RWPE2 (cell line): Measurements from ENCODE around the gene MBD3L1.

Experiments
- ATAC-seq: fragments of 200-7000 bp; cut with Tn5 transposase; 3 replicates; pipeline ENCODE4 v1.9.1; 2021; ENCODE audit warnings: low read depth
- DNase-seq: peaks from one replicate; pipeline ENCODE4 v3.0.0-alpha.2; 2020; ENCODE audit warnings: low spot score
- H3K27ac ChIP-seq: fragments of 450-650 bp; 2 replicates; pipeline ENCODE4 v1.5.1; 2017; ENCODE audit warnings: mild to moderate bottlenecking; ENCODE audit not compliant: poor library complexity, severe bottlenecking
- H3K27me3 ChIP-seq: fragments of 250-450 bp; sonication (Bioruptor Pico); 2 replicates; pipeline ENCODE4 v1.5.1; 2021; ENCODE audit warnings: mild to moderate bottlenecking, moderate library complexity; ENCODE audit not compliant: insufficient read depth, poor library complexity, severe bottlenecking
- H3K36me3 ChIP-seq: fragments of 250-450 bp; sonication (Bioruptor Pico); 2 replicates; pipeline ENCODE4 v1.5.1; 2020; ENCODE audit warnings: low read depth, mild to moderate bottlenecking, moderate library complexity
- H3K4me1 ChIP-seq: fragments of 250-450 bp; sonication (Bioruptor Pico); 2 replicates; pipeline ENCODE4 v1.5.1; 2021; ENCODE audit warnings: mild to moderate bottlenecking, moderate library complexity; ENCODE audit not compliant: insufficient read depth, poor library complexity, severe bottlenecking
- H3K4me3 ChIP-seq: fragments of 250-450 bp; sonication (Bioruptor Pico); 2 replicates; pipeline ENCODE4 v1.5.1; 2021; ENCODE audit warnings: mild to moderate bottlenecking, moderate library complexity; ENCODE audit not compliant: severe bottlenecking
- H3K9me3 ChIP-seq: fragments of 250-450 bp; sonication (Bioruptor Pico); 2 replicates; pipeline ENCODE4 v1.5.1; 2021; ENCODE audit warnings: mild to moderate bottlenecking, moderate library complexity; ENCODE audit not compliant: severe bottlenecking
- TF ChIP-seq, protein P1 (sequence below): fragments of 450-650 bp; IDR thresholded peaks from one replicate; pipeline ENCODE4 v1.5.1; 2017; ENCODE audit warnings: mild to moderate bottlenecking, moderate library complexity; ENCODE audit not compliant: poor library complexity, severe bottlenecking

The MBD3L1 gene

GRCh38 chr19:8840708-8841107, 8.5 kb downstream of the MBD3L1 start:
- no peak overlapping the region for H3K27ac ChIP-seq
- TF ChIP-seq, protein P1, sequence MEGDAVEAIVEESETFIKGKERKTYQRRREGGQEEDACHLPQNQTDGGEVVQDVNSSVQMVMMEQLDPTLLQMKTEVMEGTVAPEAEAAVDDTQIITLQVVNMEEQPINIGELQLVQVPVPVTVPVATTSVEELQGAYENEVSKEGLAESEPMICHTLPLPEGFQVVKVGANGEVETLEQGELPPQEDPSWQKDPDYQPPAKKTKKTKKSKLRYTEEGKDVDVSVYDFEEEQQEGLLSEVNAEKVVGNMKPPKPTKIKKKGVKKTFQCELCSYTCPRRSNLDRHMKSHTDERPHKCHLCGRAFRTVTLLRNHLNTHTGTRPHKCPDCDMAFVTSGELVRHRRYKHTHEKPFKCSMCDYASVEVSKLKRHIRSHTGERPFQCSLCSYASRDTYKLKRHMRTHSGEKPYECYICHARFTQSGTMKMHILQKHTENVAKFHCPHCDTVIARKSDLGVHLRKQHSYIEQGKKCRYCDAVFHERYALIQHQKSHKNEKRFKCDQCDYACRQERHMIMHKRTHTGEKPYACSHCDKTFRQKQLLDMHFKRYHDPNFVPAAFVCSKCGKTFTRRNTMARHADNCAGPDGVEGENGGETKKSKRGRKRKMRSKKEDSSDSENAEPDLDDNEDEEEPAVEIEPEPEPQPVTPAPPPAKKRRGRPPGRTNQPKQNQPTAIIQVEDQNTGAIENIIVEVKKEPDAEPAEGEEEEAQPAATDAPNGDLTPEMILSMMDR, result no peak
- H3K4me3 ChIP-seq, result no peak overlapping the region
- H3K4me1 ChIP-seq, result no peaks in the 10 kb centered on the region
- DNase-seq (no peak), ATAC-seq (no peak)
- no peaks in the 10 kb centered on the region for H3K36me3 ChIP-seq
- H3K27me3 ChIP-seq, result no peaks in the 10 kb centered on the region
- H3K9me3 ChIP-seq, result peaks cover 2% of the 10 kb centered on the region

GRCh38 chr19:8846819-8847218, 14.6 kb downstream of the MBD3L1 start:
- no peaks in the 10 kb centered on the region for H3K9me3 ChIP-seq
- no peak overlapping the region for H3K27ac ChIP-seq
- no peaks in the 10 kb centered on the region for H3K4me1 ChIP-seq
- ATAC-seq (no peak), DNase-seq (no peak)
- no peaks in the 10 kb centered on the region for H3K27me3 ChIP-seq
- TF ChIP-seq, protein P1, result no peak
- no peaks in the 10 kb centered on the region for H3K36me3 ChIP-seq
- H3K4me3 ChIP-seq, result no peak overlapping the region

DNA sequence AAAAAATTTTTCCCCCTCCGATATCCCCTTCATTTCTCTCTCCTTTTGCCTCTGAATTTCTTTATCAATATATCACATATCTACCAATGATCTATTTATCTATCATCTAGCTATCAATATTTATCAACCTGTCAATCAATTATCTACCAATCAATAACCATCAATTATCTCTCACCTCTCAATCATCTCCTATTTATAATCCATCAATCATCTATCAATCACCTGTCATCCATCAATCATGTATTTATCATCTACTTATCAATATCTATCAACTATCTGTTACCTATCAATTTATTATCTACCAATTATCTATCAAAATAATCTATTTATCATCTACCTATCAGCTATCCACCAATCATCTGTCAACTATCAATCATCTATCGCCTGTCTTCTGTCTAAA, 17.1 kb downstream of the MBD3L1 start:
- TF ChIP-seq, protein P1, result no peak
- Histone ChIP-seq H3K4me1 (no peaks in the 10 kb centered on the region), H3K27me3 (no peaks in the 10 kb centered on the region), H3K36me3 (no peaks in the 10 kb centered on the region), H3K9me3 (no peaks in the 10 kb centered on the region), H3K4me3 (no peak overlapping the region), H3K27ac (no peak overlapping the region)
- ATAC-seq, result no peak
- no peak for DNase-seq

DNA sequence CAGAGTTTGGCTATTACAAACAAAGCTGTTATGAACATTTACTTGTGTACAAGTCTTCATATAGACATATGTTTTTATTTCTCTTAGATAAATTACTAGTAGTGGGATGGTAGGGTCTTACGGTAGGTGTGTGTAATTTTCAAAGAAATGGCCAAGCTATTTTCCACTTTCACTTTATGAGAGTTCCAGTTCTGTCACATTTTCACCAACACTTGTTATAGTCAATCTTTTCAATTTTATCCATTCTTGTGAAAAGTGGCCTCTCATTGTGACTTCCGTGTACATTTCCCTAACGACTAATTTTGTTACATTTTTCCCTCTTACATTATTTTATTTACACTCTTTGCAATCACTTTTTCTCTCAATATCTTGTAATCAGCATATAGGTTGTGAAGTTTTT, 18.3 kb downstream of the MBD3L1 start:
- TF ChIP-seq, protein P1, result no peak
- no peaks in the 10 kb centered on the region for H3K27me3 ChIP-seq
- H3K27ac ChIP-seq, result no peak overlapping the region
- no peaks in the 10 kb centered on the region for H3K4me1 ChIP-seq
- ATAC-seq (no peak), DNase-seq (no peak)
- no peaks in the 10 kb centered on the region for H3K36me3 ChIP-seq
- no peaks in the 10 kb centered on the region for H3K9me3 ChIP-seq
- no peak overlapping the region for H3K4me3 ChIP-seq

GRCh38 chr19:8858260-8858659, 26.1 kb downstream of the MBD3L1 start:
- no peaks in the 10 kb centered on the region for H3K36me3 ChIP-seq
- no peaks in the 10 kb centered on the region for H3K4me1 ChIP-seq
- TF ChIP-seq, protein P1, result no peak
- ATAC-seq (no peak), DNase-seq (no peak)
- H3K27ac ChIP-seq, result no peak overlapping the region
- no peak overlapping the region for H3K4me3 ChIP-seq
- no peaks in the 10 kb centered on the region for H3K9me3 ChIP-seq
- no peaks in the 10 kb centered on the region for H3K27me3 ChIP-seq
